T-helper 1 cell treated with Interleukin-12 subunit alpha and Interleukin-12 subunit beta and Interleukin-4 antibody, amounts not matched to agents 30 ng/mL and 1 ng/mL, for 36 hours (primary cell): ENCODE results near the gene EXOSC1. TPM values are rescaled to one million over a fixed set of nuclear protein-coding genes. Genes with fewer than 3 reads are reported as not detected.

ENCODE experiments used
- intact Hi-C: fragments of 100-400 bp; cut with micrococcal nuclease; formaldehyde crosslinking; loops from one replicate; pipeline ENCODE4 v1.15.1; 2024
- total RNA-seq: library from RNA; stranded (reverse); gene quantifications from 2 replicates; pipeline ENCODE4 v1.2.3, GENCODE V29; 2022

The EXOSC1 gene
- total RNA-seq, 1 donor from 2014 or later: 57.6 TPM

DNA sequence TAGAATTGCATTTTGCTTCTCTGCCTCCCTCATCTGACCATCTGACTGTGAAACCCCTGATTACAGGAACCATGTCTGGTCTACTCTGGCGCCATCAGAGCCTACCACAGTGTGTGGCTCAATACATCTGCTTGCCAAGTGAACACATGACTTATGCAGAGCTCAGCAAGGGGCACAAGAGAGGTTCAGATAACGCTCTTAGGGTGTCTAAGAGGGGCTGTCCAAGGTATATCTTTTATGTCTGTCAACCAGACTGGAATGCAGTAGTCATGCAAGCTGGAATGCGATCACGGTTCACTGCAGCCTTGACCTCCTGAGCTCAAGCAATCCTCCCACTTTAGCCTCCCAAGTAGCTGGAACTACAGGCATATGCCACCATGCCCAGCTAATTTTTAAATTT lies 34.4 kb downstream of the EXOSC1 start:
- intact Hi-C loops: no loop called here

DNA sequence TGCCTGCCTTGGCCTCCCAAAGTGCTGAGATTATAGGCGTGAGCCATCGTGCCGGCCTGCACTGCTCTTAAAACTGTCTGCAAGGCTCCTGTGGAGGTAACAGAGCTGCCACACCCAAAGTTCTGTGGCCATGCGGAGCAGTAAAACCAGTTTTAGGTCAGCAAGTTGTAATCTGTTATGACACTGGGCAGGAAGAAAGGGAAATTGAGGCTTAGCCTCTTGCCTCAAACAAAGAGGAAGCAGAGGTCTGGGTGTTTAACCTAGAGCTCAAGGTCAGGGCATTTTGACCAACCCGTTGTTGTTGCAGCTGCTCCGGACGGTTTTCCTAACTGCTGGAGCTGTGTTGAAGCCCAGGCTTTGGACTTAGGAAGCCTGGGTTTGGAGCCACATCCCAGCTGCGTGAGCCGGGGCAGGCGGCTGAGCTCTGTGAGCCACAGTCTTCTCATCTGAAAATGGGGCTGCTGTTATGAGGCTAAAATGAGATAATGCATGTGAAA lies 37.3 kb downstream of the EXOSC1 start:
- intact Hi-C loops: loop anchor here (10.0 kb wide), 3 partner anchors 326 to 726 kb away; partner anchors contain the start of genes GOLGA7B, R3HCC1L and ZFYVE27

DNA sequence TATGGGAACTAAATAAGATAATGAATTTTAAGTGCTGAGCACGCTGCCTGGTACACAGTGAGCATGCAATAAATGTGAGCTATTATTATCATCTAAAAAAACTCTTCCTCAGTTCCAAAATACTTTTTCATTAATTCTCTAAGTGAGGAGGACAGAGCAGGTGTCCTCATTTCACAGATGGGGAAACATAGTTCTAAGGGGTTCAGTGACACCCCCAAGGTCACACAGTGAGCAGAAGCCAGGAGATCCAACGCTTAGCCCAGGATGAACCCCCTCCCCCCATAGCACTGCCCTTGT lies 37.9 kb downstream of the EXOSC1 start:
- intact Hi-C loops: loop anchor here (1.0 to 10.0 kb wide), 11 partner anchors 7 to 727 kb away; partner anchors contain the start of genes EXOSC1, GOLGA7B, MMS19 and R3HCC1L

DNA sequence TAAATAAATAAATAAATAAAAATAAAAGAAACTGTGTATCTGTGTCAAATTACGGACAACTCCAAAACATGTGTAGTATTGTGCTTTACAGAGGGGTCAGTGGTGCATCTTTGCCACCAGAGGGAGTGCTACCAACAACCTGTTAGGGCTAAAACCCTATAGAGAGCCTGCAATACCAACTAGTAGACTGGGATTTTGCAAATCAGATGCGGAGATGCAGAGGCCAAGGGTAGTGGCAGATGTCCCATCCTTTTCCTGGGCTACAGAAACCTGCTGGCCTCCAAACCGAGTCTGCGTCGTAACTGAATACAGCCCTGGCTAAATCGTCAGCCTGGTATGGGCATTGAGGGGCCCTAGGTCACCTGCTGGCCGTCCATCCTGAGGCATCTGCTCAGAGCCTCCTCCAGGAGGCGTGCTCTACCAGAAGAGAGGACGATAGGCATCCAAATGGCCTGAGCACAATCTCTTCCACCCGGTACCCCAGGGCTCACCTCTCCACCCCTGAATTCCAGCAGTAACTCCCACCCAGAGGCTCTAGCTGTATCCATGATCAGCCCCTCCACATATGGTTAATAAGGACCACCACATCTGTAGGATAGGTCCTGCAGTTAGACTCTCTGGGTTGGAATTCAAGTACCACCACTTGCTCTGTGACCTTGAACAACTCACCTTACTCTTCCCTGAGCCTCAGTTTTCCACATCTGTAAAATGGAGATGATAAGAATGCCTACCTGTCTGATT lies 38.4 kb downstream of the EXOSC1 start:
- intact Hi-C loops: loop anchor here (1.0 to 10.0 kb wide), 11 partner anchors 8 to 727 kb away; partner anchors contain the start of genes EXOSC1, GOLGA7B, MMS19 and R3HCC1L

DNA sequence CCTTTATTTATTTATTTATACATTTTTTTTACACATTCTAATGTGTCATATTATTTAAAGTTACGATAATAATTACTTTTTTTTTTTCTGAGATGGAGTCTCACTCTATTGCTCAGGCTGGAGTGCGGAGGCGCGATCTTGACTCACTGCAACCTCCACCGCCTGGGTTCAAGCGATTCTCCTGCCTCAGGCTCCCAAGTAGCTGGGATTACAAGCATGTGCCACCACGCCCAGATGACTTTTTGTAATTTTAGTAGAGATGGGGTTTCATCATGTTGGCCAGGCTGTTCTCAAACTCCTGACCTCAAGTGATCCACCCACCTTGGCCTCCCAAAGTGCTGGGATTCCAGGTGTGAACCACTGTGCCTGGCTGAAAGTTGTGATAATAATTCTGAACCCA lies 39.3 kb downstream of the EXOSC1 start:
- intact Hi-C loops: loop anchor here (2.0 to 10.0 kb wide), 4 partner anchors 128 to 728 kb away; partner anchors contain the start of genes GOLGA7B, R3HCC1L and ZFYVE27

DNA sequence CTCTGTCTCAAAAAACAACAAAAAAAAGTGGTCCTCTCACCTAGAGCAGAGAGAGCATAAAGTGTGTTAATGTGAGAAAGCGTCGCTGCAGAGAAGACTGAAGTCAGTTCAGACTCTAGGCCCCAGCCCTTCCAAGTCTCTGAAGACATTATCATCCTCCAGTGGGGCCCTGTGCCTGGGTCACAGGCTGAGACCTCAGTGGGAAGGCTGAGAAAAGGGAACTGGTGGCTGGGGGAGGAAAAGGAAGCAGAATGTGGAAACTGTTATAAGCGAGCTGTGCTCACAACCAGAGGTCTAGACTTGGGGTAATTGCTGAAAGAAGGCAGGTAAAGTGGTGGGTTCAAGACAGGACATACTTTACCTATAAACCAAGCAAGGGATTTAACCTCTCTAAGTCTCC lies 39.7 kb downstream of the EXOSC1 start:
- intact Hi-C loops: loop anchor here (2.0 to 10.0 kb wide), 4 partner anchors 127 to 729 kb away; partner anchors contain the start of genes GOLGA7B, R3HCC1L and ZFYVE27

DNA sequence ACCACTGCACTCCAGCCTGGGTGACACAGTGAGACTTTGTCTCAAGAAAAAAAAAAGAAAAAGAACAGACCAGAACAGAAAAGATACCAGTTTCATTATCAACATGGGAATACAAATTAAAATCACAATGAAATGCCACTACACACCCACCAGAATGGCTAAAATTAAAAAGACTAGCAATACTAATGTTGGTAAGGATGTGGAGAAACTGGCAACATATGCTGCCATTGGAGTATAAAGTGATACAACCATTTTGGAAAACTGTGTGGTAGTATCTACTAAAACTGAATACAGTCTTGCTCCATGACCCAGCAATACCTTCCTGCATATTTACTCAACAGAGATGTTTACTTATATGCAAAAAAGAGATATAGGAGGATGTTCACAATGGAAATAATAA lies 41.8 kb downstream of the EXOSC1 start:
- intact Hi-C loops: loop anchor here (5.0 to 10.0 kb wide), 5 partner anchors 331 to 817 kb away; partner anchors contain the start of genes GOLGA7B, LCOR, R3HCC1L and TM9SF3

DNA sequence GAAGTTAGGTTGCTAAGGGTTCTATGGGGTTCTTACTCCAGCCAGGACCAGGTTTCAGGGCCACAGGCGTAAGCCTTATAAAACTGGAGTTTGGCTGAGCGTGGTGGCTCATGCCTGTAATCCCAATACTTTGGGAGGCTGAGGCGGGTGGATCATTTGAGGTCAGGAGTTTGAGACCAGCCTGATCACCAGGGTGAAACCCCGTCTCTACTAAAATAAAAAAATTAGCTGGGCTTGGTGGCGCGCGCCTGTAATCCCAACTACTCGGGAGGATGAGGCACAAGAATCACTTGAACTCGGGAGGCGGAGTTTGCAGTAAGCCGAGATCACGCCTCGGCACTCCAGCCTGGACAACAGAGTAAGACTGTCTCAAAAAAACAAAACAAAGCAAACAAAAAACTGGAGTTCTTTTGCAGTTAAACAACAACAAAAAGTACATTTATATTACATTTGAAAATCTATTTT lies 44.3 kb downstream of the EXOSC1 start:
- intact Hi-C loops: loop anchor here (1.0 to 10.0 kb wide), 13 partner anchors 27 to 814 kb away; partner anchors contain the start of genes ARHGAP19, EXOSC1, FRAT1 and FRAT2

DNA sequence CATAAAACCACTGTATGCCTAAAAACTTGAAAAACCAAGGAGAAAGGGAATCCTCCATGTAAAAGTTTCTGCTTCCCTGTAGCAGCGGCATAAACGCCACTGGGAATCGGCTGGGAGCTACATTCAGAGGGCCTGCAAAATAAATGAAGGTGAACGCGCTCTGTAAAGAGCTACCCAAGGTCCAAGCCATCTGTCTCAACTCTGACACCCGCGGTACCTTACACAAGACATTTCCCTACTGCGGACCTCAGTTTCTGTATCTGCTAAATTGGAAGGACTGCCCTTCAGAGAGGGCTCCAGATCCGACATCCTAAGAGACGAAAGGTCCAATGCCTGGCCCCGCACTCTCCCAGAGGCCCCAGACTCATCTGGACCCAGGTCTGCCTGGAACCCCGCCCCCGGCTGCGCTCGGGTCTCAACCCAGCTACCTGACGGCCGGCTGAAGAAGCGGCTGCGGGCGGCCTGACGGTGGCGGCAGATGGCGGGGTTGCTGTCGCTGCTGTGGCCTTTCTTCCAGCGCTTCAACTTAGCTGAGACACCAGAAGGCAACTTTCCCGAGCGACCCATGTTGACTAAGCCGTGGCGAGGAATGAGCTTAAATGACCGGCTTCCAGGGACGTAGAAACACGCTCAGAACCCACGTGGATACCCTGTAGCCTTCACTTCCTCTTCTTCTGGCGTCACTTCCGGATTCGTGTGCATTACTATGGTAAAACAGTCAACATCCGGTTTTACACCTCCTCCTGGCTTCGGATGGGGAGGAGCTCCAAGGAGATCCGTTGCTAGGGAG lies 44.9 kb downstream of the EXOSC1 start, which contains the start of gene RRP12:
TSS of gene RRP12 (minus strand) at position 676 of the 790 bp plus-strand sequence. CDS start at position 567, 109 bp downstream.
- intact Hi-C loops: loop anchor here (1.0 to 10.0 kb wide), 13 partner anchors 27 to 814 kb away; partner anchors contain the start of genes ARHGAP19, EXOSC1, FRAT1 and FRAT2

DNA sequence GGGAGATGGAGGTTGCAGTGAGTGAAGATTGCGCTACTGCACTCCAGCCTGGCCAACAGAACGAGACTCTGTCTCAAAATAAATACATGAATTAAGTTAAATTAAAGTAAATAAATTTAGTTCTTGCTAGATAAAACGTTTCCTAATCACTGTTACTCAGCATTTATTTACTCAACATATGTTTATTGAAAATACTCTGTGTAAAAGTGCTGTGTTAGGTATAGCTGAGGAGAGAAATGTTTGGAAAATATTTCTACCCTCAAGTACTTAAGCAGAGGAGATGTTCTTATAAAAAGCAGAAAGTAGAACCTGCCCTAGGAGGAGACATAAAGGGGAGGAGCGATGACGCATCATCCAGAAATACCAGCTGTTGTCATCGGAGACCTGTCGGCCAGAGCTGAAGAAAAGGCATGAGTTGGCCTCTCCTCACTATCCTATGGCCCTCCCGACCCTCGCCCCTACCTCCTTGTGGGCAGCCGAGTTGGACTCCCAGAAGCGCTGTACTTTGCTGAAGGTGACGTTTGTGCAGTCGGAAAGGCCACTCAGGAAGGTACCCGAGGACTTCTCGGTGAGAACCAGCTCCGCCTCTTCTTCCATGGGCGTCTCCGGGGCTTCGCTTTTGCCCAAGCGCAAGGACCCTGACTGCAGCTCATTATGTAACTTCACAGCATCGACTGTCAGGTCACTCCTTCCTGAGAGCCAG lies 45.8 kb downstream of the EXOSC1 start:
- intact Hi-C loops: loop anchor here (2.0 to 10.0 kb wide), 6 partner anchors 241 to 813 kb away; partner anchors contain the start of genes GOLGA7B, LCOR, PI4K2A and R3HCC1L

DNA sequence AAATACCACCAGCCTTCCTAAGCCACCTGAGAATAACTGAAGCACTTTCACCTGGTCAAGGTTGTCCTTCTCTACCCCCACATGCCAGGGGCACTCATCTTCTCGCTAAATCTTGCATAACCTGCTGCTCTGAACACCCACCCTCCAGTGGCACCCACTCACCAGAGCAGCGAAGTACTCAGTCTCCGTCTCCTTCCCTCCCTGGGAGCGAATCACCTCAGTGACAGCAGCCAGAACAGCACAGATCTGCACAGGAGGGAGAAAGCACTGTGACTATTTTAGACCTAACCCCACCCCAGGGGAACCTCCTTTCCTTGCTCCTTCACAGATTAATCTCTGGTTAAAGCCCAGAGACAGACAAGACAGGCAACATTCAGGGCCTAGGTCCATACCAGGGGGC lies 49.8 kb downstream of the EXOSC1 start:
- intact Hi-C loops: no loop called here

DNA sequence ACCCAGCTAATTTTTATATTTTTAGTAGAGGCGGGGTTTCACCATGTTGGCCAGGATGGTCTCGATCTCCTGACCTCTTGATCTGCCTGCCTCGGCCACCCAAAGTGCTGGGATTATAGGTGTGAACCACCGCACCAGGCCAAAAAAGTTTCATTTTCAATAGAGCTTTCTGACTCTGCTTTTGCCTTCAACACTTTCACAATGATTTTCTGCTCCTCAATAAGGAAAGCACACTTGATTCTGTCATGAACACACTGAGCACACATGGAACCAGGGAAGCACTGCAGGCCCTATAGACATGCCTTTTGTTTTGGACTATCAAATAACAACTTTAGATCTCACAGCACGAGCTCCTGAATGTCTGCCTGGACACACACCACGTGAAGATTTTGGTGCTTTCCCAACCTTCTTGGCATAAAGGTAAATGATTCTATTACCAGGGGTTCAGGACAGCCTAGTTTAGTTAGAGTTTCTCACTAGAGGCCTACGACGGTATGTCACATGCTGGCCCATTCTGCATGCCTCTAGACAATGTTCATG lies 52.7 kb downstream of the EXOSC1 start:
- intact Hi-C loops: no loop called here

DNA sequence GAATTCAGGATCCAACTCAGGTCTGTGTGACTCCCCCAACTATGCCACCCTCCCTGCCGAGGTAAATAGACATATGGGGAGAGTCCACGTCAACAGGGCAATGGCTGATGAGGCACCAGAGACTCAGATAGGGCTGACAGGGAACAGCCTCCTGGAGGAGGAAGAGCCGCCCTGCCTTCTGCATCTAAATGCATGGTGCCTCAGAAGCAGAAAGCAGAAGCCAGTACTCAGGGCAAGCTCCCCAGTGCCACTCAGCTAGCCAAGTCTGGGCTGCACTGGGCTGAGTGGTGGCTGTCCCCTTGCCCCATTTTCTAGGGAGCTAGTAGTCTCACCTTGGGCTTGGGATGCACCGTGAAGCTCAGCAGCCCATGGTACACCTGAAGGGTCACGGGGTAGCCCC lies 55.7 kb downstream of the EXOSC1 start:
- intact Hi-C loops: no loop called here

DNA sequence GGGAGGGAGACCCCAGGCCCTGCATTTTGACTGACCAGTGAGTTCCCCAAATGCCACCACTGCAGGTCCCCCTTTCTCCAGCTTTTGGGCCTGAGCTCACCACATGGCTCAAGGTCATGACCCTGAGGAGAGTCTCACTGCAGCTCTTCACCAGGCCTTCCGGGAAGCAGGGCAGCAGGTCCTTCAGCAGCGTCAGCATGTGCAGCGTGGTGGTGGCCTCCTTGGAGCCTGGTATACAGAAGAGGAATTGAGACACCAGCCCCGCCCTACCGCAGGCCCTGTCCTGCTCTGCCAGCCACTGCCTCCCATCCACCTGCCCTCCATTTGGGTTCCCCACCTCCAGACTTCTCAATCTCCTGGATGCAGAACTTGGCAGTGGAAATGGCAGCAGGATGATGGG lies 57.7 kb downstream of the EXOSC1 start:
- intact Hi-C loops: no loop called here

Other genes starting within 250 kb of the EXOSC1 start
- gene ARHGAP19, start 153.4 kb downstream of the EXOSC1 start, total RNA-seq: 31.1 and 34.8 TPM in 2 replicates
- 4.5 and 4.8 TPM in 2 replicates for gene FRAT1, start 126.7 kb downstream of the EXOSC1 start, total RNA-seq
- 8.8 and 8.9 TPM in 2 replicates for gene FRAT2, start 111.3 kb downstream of the EXOSC1 start, total RNA-seq
- gene RRP12, start 44.7 kb downstream of the EXOSC1 start, total RNA-seq: 36.9 and 39.0 TPM in 2 replicates
- gene PGAM1, start 19.8 kb downstream of the EXOSC1 start, total RNA-seq: 446 and 454 TPM in 2 replicates
- 45.2 and 47.0 TPM in 2 replicates for gene ZDHHC16, start 169 bp upstream of the EXOSC1 start, total RNA-seq
- gene MMS19, start 52.4 kb upstream of the EXOSC1 start, total RNA-seq: 71.2 and 73.6 TPM in 2 replicates
- 0.90 and 1.5 TPM in 2 replicates for gene UBTD1, start 52.9 kb upstream of the EXOSC1 start, total RNA-seq
- gene ANKRD2, start 126.8 kb upstream of the EXOSC1 start, total RNA-seq: 0.32 TPM in 1 of 2 replicates, not detected in the other
- not detected in 2 replicates for gene HOGA1, start 138.4 kb upstream of the EXOSC1 start, total RNA-seq
- not detected in 2 replicates for gene C10orf62, start 143.7 kb upstream of the EXOSC1 start, total RNA-seq
- gene MORN4, start 187.5 kb upstream of the EXOSC1 start, total RNA-seq: 1.1 and 1.3 TPM in 2 replicates
- 13.9 and 14.1 TPM in 2 replicates for gene PI4K2A, start 194.7 kb upstream of the EXOSC1 start, total RNA-seq
- 0.42 and 0.83 TPM in 2 replicates for gene AVPI1, start 241.2 kb upstream of the EXOSC1 start, total RNA-seq